GM23338 (cell line): ENCODE measurements around the gene METRNL. TPM values are rescaled to one million over a fixed set of nuclear protein-coding genes. Genes with fewer than 3 reads are reported as not detected.

Experiments
- ATAC-seq: fragments of 200-7000 bp; cut with Tn5 transposase; 3 replicates; pipeline ENCODE4 v1.9.1; 2020
- DNase-seq: peaks from one replicate; pipeline ENCODE4 v3.0.0-alpha.2; 2015; ENCODE audit warnings: low spot score
- H2AFZ ChIP-seq: fragments of 200-600 bp; sonication (generic); 2 replicates; pipeline ENCODE4 v1.8.0; 2016; ENCODE audit warnings: antibody characterized with exemption, mild to moderate bottlenecking, moderate library complexity
- H3F3A ChIP-seq: fragments of 200-600 bp; sonication (generic); replicated peaks from 2 replicates; pipeline ENCODE4 v1.8.0; 2017; ENCODE audit warnings: antibody characterized with exemption, mixed run types, low read depth
- H3K27ac ChIP-seq: fragments of 200-600 bp; sonication (generic); 2 replicates; pipeline ENCODE4 v1.6.1; 2016; ENCODE audit warnings: low read depth
- H3K27me3 ChIP-seq: fragments of 200-600 bp; sonication (generic); 2 replicates; pipeline ENCODE4 v1.8.0; 2016; ENCODE audit warnings: mild to moderate bottlenecking, mixed run types, moderate library complexity; ENCODE audit not compliant: insufficient read depth
- H3K36me3 ChIP-seq: fragments of 200-600 bp; sonication (generic); 2 replicates; pipeline ENCODE4 v1.8.0; 2016; ENCODE audit warnings: mild to moderate bottlenecking; ENCODE audit not compliant: insufficient read depth
- H3K4me1 ChIP-seq: fragments of 200-600 bp; sonication (generic); 2 replicates; pipeline ENCODE4 v1.8.0; 2016; ENCODE audit warnings: mild to moderate bottlenecking, moderate library complexity; ENCODE audit not compliant: insufficient read depth
- H3K4me2 ChIP-seq: fragments of 200-600 bp; sonication (generic); 2 replicates; pipeline ENCODE4 v1.7.1; 2017; ENCODE audit warnings: mixed run types
- H3K4me3 ChIP-seq: fragments of 200-600 bp; sonication (generic); 2 replicates; pipeline ENCODE4 v1.6.1; 2016; ENCODE audit warnings: mixed run types
- H3K79me2 ChIP-seq: fragments of 200-600 bp; sonication (generic); replicated peaks from 2 replicates; pipeline ENCODE4 v1.8.0; 2017; ENCODE audit warnings: mild to moderate bottlenecking; ENCODE audit not compliant: insufficient read depth
- H3K9me2 ChIP-seq: fragments of 200-600 bp; sonication (generic); 2 replicates; pipeline ENCODE4 v1.8.0; 2017; ENCODE audit not compliant: insufficient read depth
- H4K20me1 ChIP-seq: fragments of 200-600 bp; sonication (generic); replicated peaks from 2 replicates; pipeline ENCODE4 v1.8.0; 2017; ENCODE audit warnings: mild to moderate bottlenecking; ENCODE audit not compliant: insufficient read depth
- H3K27ac Mint-ChIP-seq: 2 replicates; pipeline ENCODE4 v1.8.0; 2020; ENCODE audit warnings: inconsistent platforms, mild to moderate bottlenecking, moderate library complexity, mixed read lengths
- H3K27me3 Mint-ChIP-seq: 3 replicates; pipeline ENCODE4 v1.8.0; 2022; ENCODE audit warnings: low read depth, mild to moderate bottlenecking, moderate library complexity, mixed read lengths, inconsistent platforms; ENCODE audit not compliant: insufficient read depth, poor library complexity
- H3K36me3 Mint-ChIP-seq: 3 replicates; pipeline ENCODE4 v1.8.0; 2021; ENCODE audit warnings: low read depth, mild to moderate bottlenecking, inconsistent platforms, moderate library complexity, mixed read lengths
- H3K4me1 Mint-ChIP-seq: 3 replicates; pipeline ENCODE4 v1.8.0; 2020; ENCODE audit warnings: mild to moderate bottlenecking, inconsistent platforms, mixed read lengths
- H3K4me3 Mint-ChIP-seq: 3 replicates; pipeline ENCODE4 v1.8.0; 2021; ENCODE audit warnings: moderate library complexity, mild to moderate bottlenecking, inconsistent platforms, mixed read lengths
- H3K9me3 Mint-ChIP-seq: 3 replicates; pipeline ENCODE4 v1.8.0; 2020; ENCODE audit warnings: moderate library complexity, mild to moderate bottlenecking, inconsistent platforms, mixed read lengths
- CREB1 ChIP-seq: fragments of 250-450 bp; sonication (Bioruptor Pico); IDR thresholded peaks from 2 replicates; pipeline ENCODE4 v1.5.0; 2020; ENCODE audit warnings: low read depth, mild to moderate bottlenecking, moderate library complexity
- CTCF ChIP-seq, 2 experiments: fragments of 200-600 bp in 1 of 2; sonication (generic) in 1 of 2; conservative IDR thresholded peaks; 2 replicates each; pipeline versions ENCODE4 v1.5.1 to v1.6.1; 2016 to 2017; ENCODE audit warnings: antibody characterized with exemption in 2 of 2, low read depth in 2 of 2, mild to moderate bottlenecking in 2 of 2, moderate library complexity in 1 of 2
- ETS1 ChIP-seq: IDR thresholded peaks from 2 replicates; pipeline ENCODE4 v1.6.1; 2016; ENCODE audit warnings: antibody characterized with exemption
- EZH2 ChIP-seq: fragments of 200-600 bp; sonication (generic); IDR thresholded peaks from one replicate; pipeline ENCODE4 v1.8.0; 2017; ENCODE audit warnings: antibody characterized with exemption, mild to moderate bottlenecking, low read depth; ENCODE audit not compliant: unreplicated experiment
- EZH2phosphoT487 ChIP-seq: fragments of 200-600 bp; sonication (generic); IDR thresholded peaks from one replicate; pipeline ENCODE4 v1.8.1; 2018; ENCODE audit warnings: antibody characterized with exemption; ENCODE audit not compliant: unreplicated experiment
- JUNB ChIP-seq: IDR thresholded peaks from one replicate; pipeline ENCODE4 v1.6.1; 2016; ENCODE audit warnings: antibody characterized with exemption; ENCODE audit not compliant: unreplicated experiment
- NANOG ChIP-seq: IDR thresholded peaks from 2 replicates; pipeline ENCODE4 v1.6.1; 2016; ENCODE audit warnings: antibody characterized with exemption, borderline replicate concordance
- POLR2AphosphoS5 ChIP-seq: IDR thresholded peaks from 2 replicates; pipeline ENCODE4 v1.6.1; 2016; ENCODE audit warnings: antibody characterized with exemption, low read depth
- REST ChIP-seq: IDR thresholded peaks from one replicate; pipeline ENCODE4 v1.6.1; 2018; ENCODE audit warnings: antibody characterized with exemption; ENCODE audit not compliant: unreplicated experiment
- STAT1 ChIP-seq: IDR thresholded peaks from one replicate; pipeline ENCODE4 v1.6.1; 2016; ENCODE audit warnings: antibody characterized with exemption; ENCODE audit not compliant: unreplicated experiment
- ZNF114 ChIP-seq: fragments of 250-450 bp; sonication (Bioruptor Pico); IDR thresholded peaks from 2 replicates; pipeline ENCODE4 v1.5.0; 2020; ENCODE audit warnings: mild to moderate bottlenecking, moderate library complexity
- ZNF331 ChIP-seq: fragments of 250-450 bp; sonication (Bioruptor Pico); IDR thresholded peaks from 2 replicates; pipeline ENCODE4 v1.5.0; 2020; ENCODE audit warnings: low read depth, mild to moderate bottlenecking, moderate library complexity
- ZNF462 ChIP-seq: fragments of 250-450 bp; sonication (Bioruptor Pico); IDR thresholded peaks from 2 replicates; pipeline ENCODE4 v1.5.0; 2020; ENCODE audit warnings: mild to moderate bottlenecking, moderate library complexity
- polyA plus RNA-seq: library from polyadenylated mRNA; unstranded; fragments of >200 nt; fragmentation: Nextera tagmentation; extraction: Ambion mirVana; gene quantifications from 2 replicates; pipeline ENCODE4 v1.2.1, GENCODE V29; 2016
- total RNA-seq: library from RNA; depleted of rRNA; stranded (reverse); fragments of >200 nt; shearing (Covaris generic); gene quantifications from 2 replicates; pipeline ENCODE4 v1.2.3, GENCODE V29; 2014

The METRNL gene
- total and polyA plus RNA-seq, 2 experiments from 2014 or later = 12.2 to 20.2 TPM

GRCh38 chr17:83090444-83091256 is 11.2 kb downstream of the METRNL start:
- Histone ChIP-seq H3K4me2 (no peak overlapping the region), H2AFZ (no peak overlapping the region), H3K27me3 (no peaks in the 10 kb centered on the region), H3K27ac (no peak overlapping the region), H3K9me2 (no peaks in the 10 kb centered on the region), H3F3A (no peaks in the 10 kb centered on the region), H3K4me1 (no peaks in the 10 kb centered on the region), H3K4me3 (no peak overlapping the region), H3K36me3 (peaks cover 3% of the 10 kb centered on the region; the same call in 1 of the 2 replicates), H4K20me1 (0 out of 2 replicates have a peak, but pooled peaks cover 3% of the 10 kb centered on the region), H3K79me2 (peaks cover 23% of the 10 kb centered on the region)
- H3K4me3 Mint-ChIP-seq = no peak overlapping the region
- peaks cover 17% of the 10 kb centered on the region for H3K36me3 Mint-ChIP-seq
- TF ChIP-seq REST (no peak), JUNB (no peak), CREB1 (CRISPR knock-in tag) (no peak), ZNF462 (CRISPR knock-in tag) (no peak), POLR2AphosphoS5 (no peak), EZH2 (no peak), ZNF114 (CRISPR knock-in tag) (no peak), NANOG (no peak), EZH2phosphoT487 (no peak), STAT1 (no peak), ZNF331 (no peak), ETS1 (no peak), CTCF (conservative IDR thresholded peaks at IDR 0.05; ENCODE audit: low read depth in 2 of 2) (no peak)
- H3K4me1 Mint-ChIP-seq = peaks cover 18% of the 10 kb centered on the region
- H3K9me3 Mint-ChIP-seq = no peaks in the 10 kb centered on the region
- DNase-seq = no peak
- peaks cover 2% of the 10 kb centered on the region for H3K27me3 Mint-ChIP-seq
- ATAC-seq = no peak
- H3K27ac Mint-ChIP-seq = peak overlapping the region; percentile 77; the same call in 1 of the 2 replicates
